Measurements from ENCODE around the gene LYZL2. TPM values are rescaled to one million over a fixed set of nuclear protein-coding genes. Genes with fewer than 3 reads are reported as not detected.
A peak's percentile ranks its signal among the peaks of the same experiment; 100 is the strongest.
"Not testable (repeated sequence)": the region's sequence is repeated elsewhere in the genome, so short reads cannot be mapped to it uniquely, and the experiment has no call there.

Gene LYZL2
- total RNA-seq, 2 donors from 2014 or later = 3.3 TPM; not detected in 1

- no peaks in the 10 kb centered on the region for H3K36me3 ChIP-seq
- no peak for TF ChIP-seq POLR2A (IDR thresholded peaks at IDR 0.05)
- TF ChIP-seq CTCF (IDR thresholded peaks at IDR 0.05) = no peak
- TF ChIP-seq POLR2AphosphoS5 (IDR thresholded peaks at IDR 0.05) = no peak
- DNase-seq (ENCODE audit: low spot score) = no peak
- H3K27ac ChIP-seq = no peak overlapping the region
- H3K9me3 ChIP-seq = no peaks in the 10 kb centered on the region
- H3K4me3 ChIP-seq = no peak overlapping the region
- H3K27me3 ChIP-seq (replicated peaks; ENCODE audit: insufficient read depth) = no peaks in the 10 kb centered on the region
- intact Hi-C loops (cut with DNase I) = no loop called here
- no peaks in the 10 kb centered on the region for H3K4me1 ChIP-seq (replicated peaks)
- WGBS = 61% methylated on average over 8 of the region's 8 CpGs
These were observed 17.5 kb upstream of the LYZL2 start for GRCh38 chr10:30647089-30647488.

- Histone ChIP-seq H3K9me3 (no peaks in the 10 kb centered on the region), H3K36me3 (no peaks in the 10 kb centered on the region), H3K27me3 (replicated peaks; ENCODE audit: insufficient read depth) (no peaks in the 10 kb centered on the region), H3K4me1 (replicated peaks) (no peaks in the 10 kb centered on the region), H3K4me3 (no peak overlapping the region), H3K27ac (no peak overlapping the region)
- DNase-seq (ENCODE audit: low spot score) = no peak
- TF ChIP-seq POLR2A (IDR thresholded peaks at IDR 0.05) (no peak), CTCF (IDR thresholded peaks at IDR 0.05) (no peak), POLR2AphosphoS5 (IDR thresholded peaks at IDR 0.05) (no peak)
- intact Hi-C loops (cut with DNase I) = no loop called here
- 8% methylated on average over 11 of the region's 15 CpGs for whole genome bisulfite sequencing
These were observed 15.8 kb upstream of the LYZL2 start for GRCh38 chr10:30645340-30645827.

GRCh38 chr10:30644408-30644861 is 14.9 kb upstream of the LYZL2 start:
- H3K27me3 ChIP-seq (replicated peaks; ENCODE audit: insufficient read depth); H3K36me3 ChIP-seq; H3K4me3 ChIP-seq; H3K27ac ChIP-seq; DNase-seq (ENCODE audit: low spot score); intact Hi-C loops (cut with DNase I); H3K9me3 ChIP-seq; H3K4me1 ChIP-seq (replicated peaks): not testable (repeated sequence)
- 74% methylated on average over 5 of the region's 5 CpGs for WGBS

- H3K27me3 ChIP-seq (replicated peaks; ENCODE audit: insufficient read depth); H3K36me3 ChIP-seq; DNase-seq (ENCODE audit: low spot score); intact Hi-C loops (cut with DNase I); H3K9me3 ChIP-seq; H3K4me3 ChIP-seq; H3K27ac ChIP-seq; H3K4me1 ChIP-seq (replicated peaks): not testable (repeated sequence)
- TF ChIP-seq POLR2AphosphoS5 (IDR thresholded peaks at IDR 0.05) = peak; percentile 22
- WGBS = 51% methylated on average over 12 of the region's 12 CpGs
These were observed 14.1 kb upstream of the LYZL2 start for GRCh38 chr10:30643557-30644199.

GRCh38 chr10:30642856-30643255 is 13.3 kb upstream of the LYZL2 start:
- WGBS = 73% methylated on average over 10 of the region's 13 CpGs
- intact Hi-C loops (cut with DNase I); H3K4me1 ChIP-seq (replicated peaks); DNase-seq (ENCODE audit: low spot score); H3K27me3 ChIP-seq (replicated peaks; ENCODE audit: insufficient read depth); H3K4me3 ChIP-seq; H3K9me3 ChIP-seq; H3K27ac ChIP-seq; H3K36me3 ChIP-seq: not testable (repeated sequence)

- WGBS = 36% methylated on average over 6 of the region's 6 CpGs
- H3K4me1 ChIP-seq (replicated peaks) = no peaks in the 10 kb centered on the region
- no peak for DNase-seq (ENCODE audit: low spot score)
- no peak overlapping the region for H3K27ac ChIP-seq
- H3K4me3 ChIP-seq = no peak overlapping the region
- no peaks in the 10 kb centered on the region for H3K27me3 ChIP-seq (replicated peaks; ENCODE audit: insufficient read depth)
- no peak for TF ChIP-seq POLR2A (IDR thresholded peaks at IDR 0.05)
- peak; percentile 37 to 70 (median 64) for TF ChIP-seq CTCF (IDR thresholded peaks at IDR 0.05)
- H3K36me3 ChIP-seq = no peaks in the 10 kb centered on the region
- H3K9me3 ChIP-seq = no peaks in the 10 kb centered on the region
- intact Hi-C loops (cut with DNase I) = no loop called here
These were observed 10.6 kb upstream of the LYZL2 start for GRCh38 chr10:30639946-30640786.

Data from prostate gland (tissue), 2 donors.